OCI-LY3 (cell line): ENCODE measurements around the gene ASTN2.
"Not testable (repeated sequence)": the region's sequence is repeated elsewhere in the genome, so short reads cannot be mapped to it uniquely, and the experiment has no call there.

Experiments
- H2AFZ ChIP-seq: fragments of 200-600, 300-600 bp; shearing (Covaris generic); 2 replicates; pipeline ENCODE4 v1.6.0; 2014; ENCODE audit warnings: antibody characterized with exemption, low read depth, low read length
- H3K27ac ChIP-seq: fragments of 200-600, 300-600 bp; sonication (generic); 2 replicates; pipeline ENCODE4 v1.5.1; 2014; ENCODE audit warnings: mild to moderate bottlenecking, low read length, moderate library complexity, mixed read lengths
- H3K27me3 ChIP-seq: fragments of 200-600, 300-600 bp; sonication (generic); 2 replicates; pipeline ENCODE4 v1.6.1; 2014; ENCODE audit warnings: low read depth, low read length, mixed read lengths
- H3K36me3 ChIP-seq: fragments of 200-600, 300-600 bp; sonication (generic); replicated peaks from 2 replicates; pipeline ENCODE3; 2014; ENCODE audit warnings: low read depth, low read length, mixed read lengths
- H3K4me1 ChIP-seq: fragments of 300-600, 200-600 bp; sonication (generic); 2 replicates; pipeline ENCODE4 v1.6.1; 2014; ENCODE audit warnings: low read length, mixed read lengths
- H3K4me2 ChIP-seq: fragments of 200-600, 300-600 bp; sonication (generic); 2 replicates; pipeline ENCODE4 v1.6.1; 2014; ENCODE audit warnings: low read length, mixed read lengths
- H3K4me3 ChIP-seq: fragments of 300-600, 200-600 bp; sonication (generic); 2 replicates; pipeline ENCODE4 v1.5.1; 2014; ENCODE audit warnings: antibody characterized with exemption, mild to moderate bottlenecking, low read length, moderate library complexity
- H3K79me2 ChIP-seq: fragments of 300-600, 200-600 bp; shearing (Covaris generic); 2 replicates; pipeline ENCODE4 v1.6.1; 2014; ENCODE audit warnings: mild to moderate bottlenecking, low read length, mixed read lengths
- H3K9ac ChIP-seq: fragments of 300-600, 200-600 bp; shearing (Covaris generic); 2 replicates; pipeline ENCODE4 v1.6.0; 2014; ENCODE audit warnings: mild to moderate bottlenecking, low read length, moderate library complexity
- H3K9me3 ChIP-seq: fragments of 200-600, 300-600 bp; shearing (Covaris generic); 2 replicates; pipeline ENCODE4 v1.6.1; 2014; ENCODE audit warnings: low read length, mixed read lengths; ENCODE audit not compliant: insufficient read depth
- H4K20me1 ChIP-seq: fragments of 200-600, 300-600 bp; sonication (generic); 2 replicates; pipeline ENCODE4 v1.6.1; 2016; ENCODE audit warnings: low read length, mixed read lengths; ENCODE audit not compliant: insufficient read depth
- EZH2phosphoT487 ChIP-seq: fragments of 200-600 bp; shearing (Covaris generic); IDR thresholded peaks from 2 replicates; pipeline ENCODE4 v1.6.1; 2018; ENCODE audit warnings: antibody characterized with exemption, mixed run types, low read depth
- TF ChIP-seq, protein P1 (sequence below): fragments of 200-600, 300-600 bp; sonication (generic); IDR thresholded peaks from 2 replicates; pipeline ENCODE4 v1.5.1; 2014; ENCODE audit warnings: antibody characterized with exemption, low read length, low read depth

ASTN2 gene

DNA sequence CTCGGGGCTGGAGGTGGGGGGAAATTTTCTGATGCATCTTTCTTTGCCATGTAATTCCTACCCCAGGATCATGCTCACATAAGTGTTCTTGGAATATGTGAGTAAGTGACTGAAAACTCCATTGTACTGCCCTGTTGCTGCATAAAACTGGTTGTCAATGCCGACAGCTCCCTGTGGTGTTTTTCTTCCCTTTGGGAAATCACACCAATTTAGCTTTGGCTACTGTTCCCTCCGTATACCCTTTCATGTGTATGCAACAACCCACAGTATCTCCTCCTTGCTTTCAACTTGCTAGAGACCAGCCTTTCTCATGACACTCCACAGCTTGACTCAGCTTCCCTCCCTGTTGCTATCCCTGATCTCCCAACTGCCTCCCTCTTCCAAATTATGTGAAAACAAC is 487.1 kb downstream of the ASTN2 start:
- Histone ChIP-seq H3K36me3 (no peaks in the 10 kb centered on the region), H3K4me3 (no peak overlapping the region), H4K20me1 (no peaks in the 10 kb centered on the region), H2AFZ (no peak overlapping the region), H3K9ac (no peak overlapping the region), H3K4me1 (no peaks in the 10 kb centered on the region), H3K27ac (no peak overlapping the region), H3K9me3 (no peaks in the 10 kb centered on the region), H3K4me2 (no peak overlapping the region), H3K79me2 (no peaks in the 10 kb centered on the region), H3K27me3 (peaks cover under 1% of the 10 kb centered on the region; the same call in 1 of the 2 replicates)
- no peak for TF ChIP-seq EZH2phosphoT487
- TF ChIP-seq, protein P1, sequence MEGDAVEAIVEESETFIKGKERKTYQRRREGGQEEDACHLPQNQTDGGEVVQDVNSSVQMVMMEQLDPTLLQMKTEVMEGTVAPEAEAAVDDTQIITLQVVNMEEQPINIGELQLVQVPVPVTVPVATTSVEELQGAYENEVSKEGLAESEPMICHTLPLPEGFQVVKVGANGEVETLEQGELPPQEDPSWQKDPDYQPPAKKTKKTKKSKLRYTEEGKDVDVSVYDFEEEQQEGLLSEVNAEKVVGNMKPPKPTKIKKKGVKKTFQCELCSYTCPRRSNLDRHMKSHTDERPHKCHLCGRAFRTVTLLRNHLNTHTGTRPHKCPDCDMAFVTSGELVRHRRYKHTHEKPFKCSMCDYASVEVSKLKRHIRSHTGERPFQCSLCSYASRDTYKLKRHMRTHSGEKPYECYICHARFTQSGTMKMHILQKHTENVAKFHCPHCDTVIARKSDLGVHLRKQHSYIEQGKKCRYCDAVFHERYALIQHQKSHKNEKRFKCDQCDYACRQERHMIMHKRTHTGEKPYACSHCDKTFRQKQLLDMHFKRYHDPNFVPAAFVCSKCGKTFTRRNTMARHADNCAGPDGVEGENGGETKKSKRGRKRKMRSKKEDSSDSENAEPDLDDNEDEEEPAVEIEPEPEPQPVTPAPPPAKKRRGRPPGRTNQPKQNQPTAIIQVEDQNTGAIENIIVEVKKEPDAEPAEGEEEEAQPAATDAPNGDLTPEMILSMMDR: no peak

DNA sequence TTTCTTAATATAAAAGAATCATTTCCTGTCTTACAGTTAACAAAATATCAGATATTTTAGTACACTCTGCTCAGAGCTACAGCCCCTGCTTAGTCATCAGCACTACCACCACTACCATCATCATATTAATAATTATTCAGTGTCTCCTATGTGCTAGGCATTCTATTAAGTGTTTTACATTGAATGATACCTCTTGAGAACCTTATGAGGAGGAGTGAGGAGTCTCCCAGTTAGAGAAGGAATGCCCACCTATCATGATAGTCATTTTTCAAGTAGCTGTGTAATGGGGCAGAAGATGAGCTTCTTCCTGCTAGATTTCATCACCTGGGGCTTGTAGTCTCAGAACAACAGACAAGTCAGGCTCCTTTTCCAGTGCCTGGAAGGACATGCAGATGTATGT is 489.7 kb downstream of the ASTN2 start:
- TF ChIP-seq, protein P1: no peak
- TF ChIP-seq EZH2phosphoT487: no peak
- Histone ChIP-seq H3K9ac (no peak overlapping the region), H3K79me2 (no peaks in the 10 kb centered on the region), H2AFZ (no peak overlapping the region), H3K9me3 (no peaks in the 10 kb centered on the region), H3K27me3 (0 out of 2 replicates have a peak, but pooled peaks cover 3% of the 10 kb centered on the region), H3K4me1 (no peaks in the 10 kb centered on the region), H3K4me3 (no peak overlapping the region), H3K4me2 (no peak overlapping the region), H3K27ac (no peak overlapping the region), H4K20me1 (no peaks in the 10 kb centered on the region), H3K36me3 (no peaks in the 10 kb centered on the region)

DNA sequence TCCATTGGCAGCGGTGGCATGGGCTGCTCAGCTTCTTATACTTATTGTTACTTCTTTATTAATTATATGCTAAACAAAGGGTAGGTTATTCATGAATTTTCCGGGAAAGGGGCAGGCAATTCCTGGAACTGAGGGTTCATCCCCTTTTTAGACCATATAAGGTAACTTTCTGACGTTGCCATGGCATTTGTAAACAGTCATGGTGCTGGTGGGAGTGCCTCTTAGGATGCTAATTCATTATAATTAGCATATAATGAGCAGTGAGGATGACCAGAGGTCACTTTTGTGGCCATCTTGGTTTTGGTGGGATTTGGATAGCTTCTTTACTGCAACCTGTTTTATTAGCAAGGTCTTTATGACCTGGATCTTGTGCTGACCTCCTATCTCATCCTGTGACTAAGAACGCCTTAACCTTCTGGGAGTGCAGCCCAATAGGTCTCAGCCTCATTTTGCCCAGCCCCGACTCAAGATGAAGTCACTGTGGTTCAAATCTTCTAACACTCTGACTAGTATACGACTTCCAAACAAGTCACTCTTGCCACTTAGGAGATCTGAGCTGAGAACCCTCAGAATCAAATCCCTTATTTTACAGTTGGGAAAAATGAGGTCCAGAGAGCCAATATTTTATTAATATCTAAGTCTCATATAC is 490.3 kb downstream of the ASTN2 start:
- Histone ChIP-seq H3K4me1 (no peaks in the 10 kb centered on the region), H3K79me2 (no peaks in the 10 kb centered on the region), H3K4me3 (no peak overlapping the region), H3K27me3 (0 out of 2 replicates have a peak, but pooled peaks cover 3% of the 10 kb centered on the region), H3K36me3 (no peaks in the 10 kb centered on the region), H4K20me1 (no peaks in the 10 kb centered on the region), H2AFZ (no peak overlapping the region), H3K4me2 (no peak overlapping the region), H3K9ac (no peak overlapping the region), H3K27ac (no peak overlapping the region), H3K9me3 (no peaks in the 10 kb centered on the region)
- TF ChIP-seq, protein P1: no peak
- no peak for TF ChIP-seq EZH2phosphoT487

DNA sequence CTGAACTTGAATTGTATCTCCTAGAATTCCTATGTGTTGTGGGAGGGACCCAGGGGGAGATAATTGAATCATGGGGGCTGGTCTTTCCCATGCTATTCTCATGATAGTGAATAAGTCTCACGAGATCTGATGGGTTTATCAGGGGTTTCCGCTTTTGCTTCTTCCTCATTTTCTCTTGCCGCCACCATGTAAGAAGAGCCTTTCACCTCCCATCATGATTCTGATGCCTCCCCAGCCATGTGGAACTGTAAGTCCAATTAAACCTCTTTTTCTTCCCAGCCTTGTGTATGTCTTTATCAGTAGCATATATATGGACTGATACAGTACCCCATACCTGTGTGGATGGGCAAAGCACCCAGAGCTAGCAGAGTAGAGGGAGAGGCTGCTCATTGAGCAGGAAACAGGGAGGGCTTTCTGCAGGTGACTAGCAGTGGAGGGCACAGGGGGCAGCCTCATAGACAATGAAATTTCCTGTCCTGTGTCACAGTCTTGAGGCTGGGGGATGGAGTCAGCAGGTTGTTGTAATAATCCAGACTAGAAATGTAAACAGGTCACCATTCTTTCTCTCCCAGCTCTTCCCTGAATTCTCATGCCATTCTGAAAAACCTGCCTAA is 496.9 kb downstream of the ASTN2 start:
- H3K79me2 ChIP-seq: not testable (repeated sequence)

More for the DNA sequence above, 496.9 kb downstream of the ASTN2 start:
- H2AFZ ChIP-seq, H3K9ac ChIP-seq, H3K4me1 ChIP-seq, H3K9me3 ChIP-seq, H3K27ac ChIP-seq, H3K36me3 ChIP-seq, H3K4me2 ChIP-seq, H3K4me3 ChIP-seq, H4K20me1 ChIP-seq: not testable (repeated sequence)
- 0 out of 2 replicates have a peak, but pooled peaks cover 10% of the 10 kb centered on the region for H3K27me3 ChIP-seq
